ENCODE measurements around the gene TEX53. TPM values are rescaled to one million over a fixed set of nuclear protein-coding genes. Genes with fewer than 3 reads are reported as not detected.

Gene TEX53
- not detected in 2 replicates for total RNA-seq

DNA sequence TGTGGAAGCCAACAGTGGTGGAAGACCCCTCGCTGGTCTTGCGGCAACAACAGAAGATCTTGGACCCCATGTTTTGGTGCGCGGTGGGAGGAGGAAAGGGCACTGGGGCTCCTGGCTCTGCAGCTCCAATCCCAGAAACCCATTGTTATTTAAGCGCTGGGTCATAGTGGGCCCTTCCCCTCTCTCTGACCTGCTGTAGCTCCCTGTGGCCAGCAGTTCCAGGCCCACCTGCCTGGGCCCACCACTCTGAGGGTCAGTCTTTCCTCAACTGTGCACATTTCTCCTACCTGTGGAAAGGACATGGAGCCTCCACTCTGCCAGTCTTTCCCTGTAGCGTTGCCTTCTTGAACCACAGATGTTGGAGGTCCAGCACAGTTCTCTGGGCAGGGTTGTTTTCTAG lies at the start of gene TEX53:
TEX53 (minus strand) TSS at position 101 of the 400 bp plus-strand sequence; CDS start at position 70, 31 bp downstream.

GRCh38 chr9:114681594-114682332 lies 24.2 kb upstream of the TEX53 start, which contains the start of gene TEX48:
TEX48 (minus strand) TSS chr9:114682192; CDS start chr9:114671723, 10,469 bp downstream.

Small RNA genes lying within 50 kb of the gene (small RNA-seq; reads per million reads assigned to genes)
- gene RF00019, result not detected

Other genes with a start within 250 kb of the TEX53 start
- gene WHRN, start 152.3 kb downstream of the TEX53 start, total RNA-seq, result 2.2 and 3.6 TPM in 2 replicates
- 77.9 and 90.0 TPM in 2 replicates for gene ATP6V1G1, start 70.0 kb downstream of the TEX53 start, total RNA-seq
- gene TMEM268, start 46.5 kb downstream of the TEX53 start, total RNA-seq, result 11.9 and 14.0 TPM in 2 replicates
- not detected in 2 replicates for gene TEX48, start 24.4 kb upstream of the TEX53 start, total RNA-seq
- 0.24 and 0.32 TPM in 2 replicates for gene TNFSF15, start 148.2 kb upstream of the TEX53 start, total RNA-seq

All from hair follicle dermal papilla cell (primary cell).